ENCODE results near the gene CATSPERD. TPM values are rescaled to one million over a fixed set of nuclear protein-coding genes. Genes with fewer than 3 reads are reported as not detected.
A peak's percentile ranks its signal among the peaks of the same experiment; 100 is the strongest.

The CATSPERD gene
- total and polyA plus RNA-seq, 9 of the 15 experiments (the other 6 are each of a cell fraction or from before 2014, with no cell fraction given): not detected

GRCh38 chr19:5823579-5824281 lies 103.3 kb downstream of the CATSPERD start (continued):
- no peak; the same call in 1 of the 2 replicates for TF ChIP-seq MTA3 (IDR thresholded peaks at IDR 0.05; ENCODE audit: borderline replicate concordance)
- no peak for TF ChIP-seq KAT2B (IDR thresholded peaks at IDR 0.05; ENCODE audit: low read depth, low read length)
- no peak for TF ChIP-seq ARID2 (IDR thresholded peaks at IDR 0.05)
- TF ChIP-seq ZZZ3 (IDR thresholded peaks at IDR 0.05): no peak
- TF ChIP-seq MAX (CRISPR knock-in tag; IDR thresholded peaks at IDR 0.05): no peak
- TF ChIP-seq TSC22D4 (tag; IDR thresholded peaks at IDR 0.05): no peak
- TF ChIP-seq ESRRB (CRISPR knock-in tag; IDR thresholded peaks at IDR 0.05; ENCODE audit: borderline replicate concordance): no peak
- peak; percentile 25 to 33; a peak in 1 of 4 replicates for TF ChIP-seq NRF1 (conservative IDR thresholded peaks at IDR 0.05 in 1 of 2, IDR thresholded peaks at IDR 0.05 in 1 of 2)
- TF ChIP-seq THAP12 (CRISPR knock-in tag; IDR thresholded peaks at IDR 0.05): no peak
- TF ChIP-seq MLX (CRISPR knock-in tag; conservative IDR thresholded peaks at IDR 0.05): no peak
- no peak for TF ChIP-seq SMAD4 (CRISPR knock-in tag; conservative IDR thresholded peaks at IDR 0.05)
- TF ChIP-seq POLR2G (IDR thresholded peaks at IDR 0.05; ENCODE audit: low read depth, low read length): 0 out of 2 replicates have a peak, but pooled peaks have one; percentile 11
- peak; percentile 50; the same call in 1 of the 2 replicates for TF ChIP-seq SMARCC2 (IDR thresholded peaks at IDR 0.05; ENCODE audit: low read depth)
- peak; percentile 49; the same call in 1 of the 2 replicates for TF ChIP-seq BCOR (IDR thresholded peaks at IDR 0.05)
- no peak for TF ChIP-seq TBL1XR1 (IDR thresholded peaks at IDR 0.05; ENCODE audit: low read length in 2 of 2)
- TF ChIP-seq ZC3H8 (IDR thresholded peaks at IDR 0.05): no peak
- TF ChIP-seq ZNF316 (IDR thresholded peaks at IDR 0.05): no peak
- no peak for TF ChIP-seq MTA1 (IDR thresholded peaks at IDR 0.05; ENCODE audit: borderline replicate concordance)
- peak; percentile 28; the same call in 1 of the 2 replicates for TF ChIP-seq CTBP1 (IDR thresholded peaks at IDR 0.05; ENCODE audit: borderline replicate concordance)
- TF ChIP-seq RNF2 (IDR thresholded peaks at IDR 0.05): no peak
- TF ChIP-seq SIN3B (IDR thresholded peaks at IDR 0.05; ENCODE audit: low read depth): no peak
- no peak for TF ChIP-seq ZNF431 (CRISPR knock-in tag; IDR thresholded peaks at IDR 0.05)
- TF ChIP-seq KLF6 (CRISPR knock-in tag; IDR thresholded peaks at IDR 0.05; ENCODE audit: borderline replicate concordance): no peak

All from K562 (cell line).